Measurements from ENCODE around the gene RAB5A.

DNA sequence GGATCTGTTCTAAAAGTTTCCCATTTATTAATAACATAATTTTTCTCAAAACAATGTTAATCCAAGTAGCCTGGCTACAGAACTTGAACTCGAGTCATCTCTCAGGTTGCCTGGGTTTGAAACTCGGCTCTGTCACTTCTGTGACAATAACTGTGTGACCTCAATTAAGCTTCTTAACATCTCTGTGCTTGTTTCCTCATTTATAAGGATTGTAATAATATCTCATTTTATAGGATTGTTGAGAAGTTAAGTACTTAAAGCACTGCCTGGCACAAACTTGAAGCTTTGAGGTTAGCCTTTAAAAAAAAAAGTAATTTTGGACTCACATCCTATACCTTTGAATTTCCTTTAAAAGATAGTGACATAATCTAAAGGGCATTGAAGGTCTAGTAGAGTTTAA, 3.4 kb downstream of the RAB5A start:
- TF ChIP-seq, protein P1, sequence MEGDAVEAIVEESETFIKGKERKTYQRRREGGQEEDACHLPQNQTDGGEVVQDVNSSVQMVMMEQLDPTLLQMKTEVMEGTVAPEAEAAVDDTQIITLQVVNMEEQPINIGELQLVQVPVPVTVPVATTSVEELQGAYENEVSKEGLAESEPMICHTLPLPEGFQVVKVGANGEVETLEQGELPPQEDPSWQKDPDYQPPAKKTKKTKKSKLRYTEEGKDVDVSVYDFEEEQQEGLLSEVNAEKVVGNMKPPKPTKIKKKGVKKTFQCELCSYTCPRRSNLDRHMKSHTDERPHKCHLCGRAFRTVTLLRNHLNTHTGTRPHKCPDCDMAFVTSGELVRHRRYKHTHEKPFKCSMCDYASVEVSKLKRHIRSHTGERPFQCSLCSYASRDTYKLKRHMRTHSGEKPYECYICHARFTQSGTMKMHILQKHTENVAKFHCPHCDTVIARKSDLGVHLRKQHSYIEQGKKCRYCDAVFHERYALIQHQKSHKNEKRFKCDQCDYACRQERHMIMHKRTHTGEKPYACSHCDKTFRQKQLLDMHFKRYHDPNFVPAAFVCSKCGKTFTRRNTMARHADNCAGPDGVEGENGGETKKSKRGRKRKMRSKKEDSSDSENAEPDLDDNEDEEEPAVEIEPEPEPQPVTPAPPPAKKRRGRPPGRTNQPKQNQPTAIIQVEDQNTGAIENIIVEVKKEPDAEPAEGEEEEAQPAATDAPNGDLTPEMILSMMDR (IDR thresholded peaks at IDR 0.05; ENCODE audit: insufficient read depth, low read depth, low read length) = no peak
- TF ChIP-seq EZH2 (IDR thresholded peaks at IDR 0.05; ENCODE audit: insufficient read depth, low read length) = no peak
